HG03439 (cell line): ENCODE data around the gene SPTBN1.

Experiments used
- ATAC-seq: cut with Tn5 transposase; IDR thresholded peaks from one replicate; pipeline ENCODE4 v1.9.1; 2021; ENCODE audit warnings: mild to moderate bottlenecking, moderate library complexity; ENCODE audit not compliant: unreplicated experiment

SPTBN1 gene

GRCh38 chr2:54642677-54643430, 186.7 kb downstream of the SPTBN1 start:
- ATAC-seq: no peak

- no peak for ATAC-seq
These were observed 188.1 kb downstream of the SPTBN1 start for GRCh38 chr2:54644236-54644635.

GRCh38 chr2:54646170-54646927, 190.2 kb downstream of the SPTBN1 start:
- no peak for ATAC-seq

- ATAC-seq: no peak
These were observed 192.1 kb downstream of the SPTBN1 start for GRCh38 chr2:54648256-54648655.

- ATAC-seq: no peak
These were observed 193.1 kb downstream of the SPTBN1 start for GRCh38 chr2:54649191-54649590.

GRCh38 chr2:54649633-54650032, 193.5 kb downstream of the SPTBN1 start:
- no peak for ATAC-seq

- ATAC-seq: no peak
These were observed 194.5 kb downstream of the SPTBN1 start for GRCh38 chr2:54650612-54651011.

- no peak for ATAC-seq
These were observed 195.2 kb downstream of the SPTBN1 start for GRCh38 chr2:54651291-54651690.

GRCh38 chr2:54652540-54652939, 196.4 kb downstream of the SPTBN1 start:
- peak; percentile 86 for ATAC-seq

GRCh38 chr2:54653572-54654204, 197.6 kb downstream of the SPTBN1 start:
- no peak for ATAC-seq

GRCh38 chr2:54655046-54655809, 199.1 kb downstream of the SPTBN1 start:
- no peak for ATAC-seq

GRCh38 chr2:54656863-54657262, 200.7 kb downstream of the SPTBN1 start:
- no peak for ATAC-seq

- no peak for ATAC-seq
These were observed 201.5 kb downstream of the SPTBN1 start for GRCh38 chr2:54657664-54658083.

- no peak for ATAC-seq
These were observed 202.5 kb downstream of the SPTBN1 start for GRCh38 chr2:54658564-54659071.

GRCh38 chr2:54659527-54659926, 203.4 kb downstream of the SPTBN1 start:
- no peak for ATAC-seq

GRCh38 chr2:54660752-54661151, 204.6 kb downstream of the SPTBN1 start:
- ATAC-seq: no peak

- no peak for ATAC-seq
These were observed 207.4 kb downstream of the SPTBN1 start for GRCh38 chr2:54663424-54664030.

GRCh38 chr2:54664238-54664786, 208.2 kb downstream of the SPTBN1 start:
- ATAC-seq: no peak

- ATAC-seq: no peak
These were observed 209.3 kb downstream of the SPTBN1 start for GRCh38 chr2:54665436-54665856.

GRCh38 chr2:54666131-54666633, 210.1 kb downstream of the SPTBN1 start:
- ATAC-seq: no peak
